ENCODE measurements around the gene PLD6. TPM values are rescaled to one million over a fixed set of nuclear protein-coding genes. Genes with fewer than 3 reads are reported as not detected.
A peak's percentile ranks its signal among the peaks of the same experiment; 100 is the strongest.

PLD6 gene
- total RNA-seq, 3 donors from 2014 or later (not counting 1 experiment from before 2014, with no cell fraction given) = 0.45 to 1.7 (median 0.84) TPM

DNA sequence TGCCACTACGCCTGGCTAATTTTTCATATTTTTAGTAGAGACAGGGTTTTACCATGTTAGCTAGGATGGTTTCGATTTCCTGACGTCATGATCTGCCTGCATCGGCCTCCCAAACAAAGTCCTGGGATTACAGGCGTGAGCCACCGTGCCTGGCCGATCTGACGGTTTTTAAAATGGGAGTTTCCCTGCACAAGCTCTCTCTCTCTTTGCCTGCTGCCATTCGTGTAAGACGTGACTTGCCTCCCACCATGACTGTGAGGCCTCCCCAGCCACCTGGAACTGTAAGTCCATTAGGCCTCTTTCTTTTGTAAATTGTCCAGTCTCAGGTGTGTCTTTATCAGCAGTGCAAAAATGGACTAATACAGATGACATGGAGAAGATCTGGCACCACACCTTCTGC lies 35.5 kb upstream of the PLD6 start:
- peaks cover 10% of the 10 kb centered on the region for H3K4me1 ChIP-seq (ENCODE audit: control insufficient read depth, insufficient read depth, low read length)
- no peaks in the 10 kb centered on the region for H3K27me3 ChIP-seq (ENCODE audit: control insufficient read depth, insufficient read depth, low read length)
- H3K4me3 ChIP-seq (ENCODE audit: low read length) = no peak overlapping the region
- H3K9me3 ChIP-seq (ENCODE audit: control insufficient read depth, insufficient read depth, low read length) = no peaks in the 10 kb centered on the region
- DNase-seq (no peak), ATAC-seq (no peak)
- H3K36me3 ChIP-seq (ENCODE audit: control insufficient read depth, insufficient read depth, low read length) = peaks cover 9% of the 10 kb centered on the region
- Mint-ChIP-seq H3K36me3 (no peaks in the 10 kb centered on the region), H3K9me3 (no peaks in the 10 kb centered on the region), H3K27me3 (ENCODE audit: low read depth in 2 of 2) (no peaks in the 10 kb centered on the region), H3K4me1 (peaks cover 13 to 22% of the 10 kb centered on the region in 2 donors), H3K27ac (no peak overlapping the region), H3K4me3 (no peak overlapping the region)
- no peak overlapping the region for H3K27ac ChIP-seq (ENCODE audit: low read length)
- TF ChIP-seq, protein P1, sequence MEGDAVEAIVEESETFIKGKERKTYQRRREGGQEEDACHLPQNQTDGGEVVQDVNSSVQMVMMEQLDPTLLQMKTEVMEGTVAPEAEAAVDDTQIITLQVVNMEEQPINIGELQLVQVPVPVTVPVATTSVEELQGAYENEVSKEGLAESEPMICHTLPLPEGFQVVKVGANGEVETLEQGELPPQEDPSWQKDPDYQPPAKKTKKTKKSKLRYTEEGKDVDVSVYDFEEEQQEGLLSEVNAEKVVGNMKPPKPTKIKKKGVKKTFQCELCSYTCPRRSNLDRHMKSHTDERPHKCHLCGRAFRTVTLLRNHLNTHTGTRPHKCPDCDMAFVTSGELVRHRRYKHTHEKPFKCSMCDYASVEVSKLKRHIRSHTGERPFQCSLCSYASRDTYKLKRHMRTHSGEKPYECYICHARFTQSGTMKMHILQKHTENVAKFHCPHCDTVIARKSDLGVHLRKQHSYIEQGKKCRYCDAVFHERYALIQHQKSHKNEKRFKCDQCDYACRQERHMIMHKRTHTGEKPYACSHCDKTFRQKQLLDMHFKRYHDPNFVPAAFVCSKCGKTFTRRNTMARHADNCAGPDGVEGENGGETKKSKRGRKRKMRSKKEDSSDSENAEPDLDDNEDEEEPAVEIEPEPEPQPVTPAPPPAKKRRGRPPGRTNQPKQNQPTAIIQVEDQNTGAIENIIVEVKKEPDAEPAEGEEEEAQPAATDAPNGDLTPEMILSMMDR (IDR thresholded peaks at IDR 0.05) = no peak
- 85% methylated on average over 10 of the region's 10 CpGs for WGBS (ENCODE audit: insufficient coverage)
- intact Hi-C loops (cut with micrococcal nuclease) = no loop called here

DNA sequence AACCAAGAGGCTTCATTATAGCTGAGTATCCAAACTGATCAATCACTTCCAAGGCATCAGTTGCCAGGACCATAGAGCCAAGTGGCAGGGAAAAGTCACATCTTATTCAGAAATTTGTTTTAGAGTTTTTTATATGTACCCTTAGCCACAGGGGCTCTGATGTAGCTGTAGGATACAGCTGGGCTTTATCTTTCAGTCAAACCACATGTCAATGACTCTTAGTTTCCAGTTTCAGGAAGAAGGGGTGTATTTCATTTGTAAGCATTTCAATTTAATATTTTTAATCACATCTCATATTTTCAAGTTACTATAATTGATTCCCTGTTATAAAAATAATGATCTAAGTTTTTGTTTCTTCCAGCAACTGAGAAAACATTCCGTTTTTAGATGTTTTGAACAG lies 33.7 kb upstream of the PLD6 start:
- no peak for ATAC-seq
- Histone ChIP-seq H3K4me3 (ENCODE audit: low read length) (no peak overlapping the region), H3K27ac (ENCODE audit: low read length) (no peak overlapping the region), H3K9me3 (ENCODE audit: control insufficient read depth, insufficient read depth, low read length) (no peaks in the 10 kb centered on the region), H3K27me3 (ENCODE audit: control insufficient read depth, insufficient read depth, low read length) (no peaks in the 10 kb centered on the region), H3K36me3 (ENCODE audit: control insufficient read depth, insufficient read depth, low read length) (no peaks in the 10 kb centered on the region), H3K4me1 (ENCODE audit: control insufficient read depth, insufficient read depth, low read length) (peaks cover 26% of the 10 kb centered on the region)
- Mint-ChIP-seq H3K36me3 (no peaks in the 10 kb centered on the region), H3K9me3 (no peaks in the 10 kb centered on the region), H3K4me1 (peaks cover 30 to 40% of the 10 kb centered on the region in 2 donors), H3K27me3 (ENCODE audit: low read depth in 2 of 2) (no peaks in the 10 kb centered on the region), H3K27ac (peak overlapping the region in 1 of 2 donors; percentile 34), H3K4me3 (peak overlapping the region; percentile 73)
- TF ChIP-seq, protein P1 (IDR thresholded peaks at IDR 0.05) = no peak
- no peak for DNase-seq
- 71% methylated on average over 1 of the region's 1 CpG for WGBS (ENCODE audit: insufficient coverage)
- intact Hi-C loops (cut with micrococcal nuclease) = loop anchor here (5.0 kb wide), 1 partner anchor 198 kb away; the partner anchor contains the start of gene MPRIP

DNA sequence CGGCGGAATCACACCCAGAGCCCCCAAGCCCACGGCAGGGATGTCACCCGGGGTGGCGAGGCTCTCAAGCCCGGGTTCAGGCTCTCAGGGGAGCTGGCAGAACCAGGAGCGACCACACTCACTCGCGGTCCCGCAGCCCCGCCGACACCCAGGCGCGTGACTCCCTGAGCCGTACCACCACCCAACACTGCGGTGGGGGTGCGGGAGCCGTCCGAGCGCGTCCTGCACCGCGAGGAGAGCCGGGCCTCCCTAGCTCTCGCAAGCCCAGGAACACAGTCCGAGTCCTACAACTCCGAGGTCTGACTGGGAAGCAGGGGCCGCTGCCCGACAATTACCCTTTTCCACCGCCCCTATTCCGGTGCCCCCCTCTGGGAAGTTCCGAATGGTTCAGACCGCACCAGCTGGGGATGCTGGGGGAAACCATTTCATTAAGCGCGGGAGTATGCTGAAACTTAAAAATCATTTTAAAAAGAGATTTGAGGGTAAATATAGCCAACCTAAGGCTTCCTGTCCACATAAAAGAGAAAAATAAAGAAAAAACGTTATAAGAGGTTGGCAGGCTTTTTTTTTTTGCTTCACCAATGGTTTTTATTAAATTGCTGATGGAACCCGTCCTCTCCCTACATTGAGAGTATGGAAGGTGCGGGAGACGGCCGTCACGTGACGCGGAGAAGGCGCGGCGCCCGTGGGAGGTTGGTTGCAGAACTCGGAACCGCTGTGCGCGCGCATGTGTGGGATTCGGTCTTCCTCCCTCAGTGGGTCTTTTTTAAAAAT lies 31.1 kb upstream of the PLD6 start, which contains the start of gene FLCN:
TSS of gene FLCN (minus strand) at position 143 of the 774 bp plus-strand sequence. CDS start 9,031 bp downstream, outside the sequence.
- peak; percentile 91 to 95 for DNase-seq
- no peaks in the 10 kb centered on the region for H3K9me3 Mint-ChIP-seq
- peak; percentile 87 to 95 (median 91) for ATAC-seq
- peak within 1 kb of the TSS; percentile 97 for H3K4me3 Mint-ChIP-seq
- TF ChIP-seq, protein P1 (IDR thresholded peaks at IDR 0.05) = no peak
- Histone ChIP-seq H3K36me3 (ENCODE audit: control insufficient read depth, insufficient read depth, low read length) (peaks cover 1% of the 10 kb centered on the region), H3K9me3 (ENCODE audit: control insufficient read depth, insufficient read depth, low read length) (no peaks in the 10 kb centered on the region), H3K27me3 (ENCODE audit: control insufficient read depth, insufficient read depth, low read length) (no peaks in the 10 kb centered on the region), H3K4me1 (ENCODE audit: control insufficient read depth, insufficient read depth, low read length) (peaks cover 26% of the 10 kb centered on the region), H3K27ac (ENCODE audit: low read length) (peak within 1 kb of the TSS; percentile 92), H3K4me3 (ENCODE audit: low read length) (peak within 1 kb of the TSS; percentile 99)
- under 1% methylated on average over 53 of the region's 53 CpGs for WGBS (ENCODE audit: insufficient coverage)
- no peaks in the 10 kb centered on the region for H3K27me3 Mint-ChIP-seq (ENCODE audit: low read depth in 2 of 2)
- peak within 1 kb of the TSS; percentile 99 for H3K27ac Mint-ChIP-seq
- no peaks in the 10 kb centered on the region for H3K36me3 Mint-ChIP-seq
- intact Hi-C loops (cut with micrococcal nuclease) = loop anchor here (1.0 to 5.0 kb wide), 4 partner anchors 31 to 195 kb away; partner anchors contain the start of genes COPS3, MPRIP and PLD6
- peaks cover 30 to 44% of the 10 kb centered on the region in 2 donors for H3K4me1 Mint-ChIP-seq

Measured in natural killer cell (primary cell).